WERI-Rb-1 (cell line): Measurements from ENCODE around the gene BFAR.
"Not testable (repeated sequence)": the region's sequence is repeated elsewhere in the genome, so short reads cannot be mapped to it uniquely, and the experiment has no call there.

Experiments
- DNase-seq: peaks from one replicate; pipeline ENCODE4 v3.0.0-alpha.2; 2020
- H3K27ac ChIP-seq: fragments of 250-450 bp; sonication (Bioruptor Pico); 2 replicates; pipeline ENCODE4 v1.5.1; 2020; ENCODE audit warnings: mild to moderate bottlenecking, moderate library complexity
- H3K27me3 ChIP-seq: fragments of 250-450 bp; sonication (Bioruptor Pico); 2 replicates; pipeline ENCODE4 v1.5.1; 2021; ENCODE audit warnings: mild to moderate bottlenecking, low read depth, moderate library complexity; ENCODE audit not compliant: insufficient read depth, severe bottlenecking
- H3K36me3 ChIP-seq: fragments of 250-450 bp; sonication (Bioruptor Pico); 2 replicates; pipeline ENCODE4 v1.5.1; 2020; ENCODE audit warnings: mild to moderate bottlenecking, moderate library complexity
- H3K4me3 ChIP-seq: 2 replicates; pipeline ENCODE4 v1.5.1; 2011; ENCODE audit warnings: low read depth, mild to moderate bottlenecking, control low read depth, low read length
- H3K9me3 ChIP-seq: fragments of 250-450 bp; sonication (Bioruptor Pico); 2 replicates; pipeline ENCODE4 v1.5.1; 2021; ENCODE audit warnings: mild to moderate bottlenecking, moderate library complexity; ENCODE audit not compliant: severe bottlenecking
- CTCF ChIP-seq: IDR thresholded peaks from 2 replicates; pipeline ENCODE4 v1.5.1; 2011; ENCODE audit warnings: low read depth, mild to moderate bottlenecking, control low read depth, inconsistent platforms, low read length

The BFAR gene

GRCh38 chr16:14616280-14616679, 16.5 kb upstream of the BFAR start:
- H3K27ac ChIP-seq, result no peak overlapping the region
- no peak overlapping the region for H3K4me3 ChIP-seq
- no peak for DNase-seq
- TF ChIP-seq CTCF, result no peak
- H3K9me3 ChIP-seq, result no peaks in the 10 kb centered on the region
- no peaks in the 10 kb centered on the region for H3K27me3 ChIP-seq
- peaks cover 37% of the 10 kb centered on the region for H3K36me3 ChIP-seq

- Histone ChIP-seq H3K27ac (no peak overlapping the region), H3K4me3 (no peak overlapping the region), H3K9me3 (no peaks in the 10 kb centered on the region), H3K36me3 (peaks cover 36% of the 10 kb centered on the region), H3K27me3 (no peaks in the 10 kb centered on the region)
- no peak for DNase-seq
- no peak for TF ChIP-seq CTCF
These were observed 14.2 kb upstream of the BFAR start for GRCh38 chr16:14618566-14618965.

- TF ChIP-seq CTCF, result no peak
- Histone ChIP-seq H3K9me3 (no peaks in the 10 kb centered on the region), H3K27me3 (no peaks in the 10 kb centered on the region), H3K4me3 (no peak overlapping the region), H3K27ac (no peak overlapping the region), H3K36me3 (peaks cover 45% of the 10 kb centered on the region)
- no peak for DNase-seq
These were observed 5.7 kb upstream of the BFAR start for GRCh38 chr16:14627078-14627477.

- Histone ChIP-seq H3K4me3 (peak overlapping the region; percentile 58), H3K36me3 (peaks cover 37% of the 10 kb centered on the region), H3K27me3 (no peaks in the 10 kb centered on the region), H3K9me3 (no peaks in the 10 kb centered on the region), H3K27ac (peak overlapping the region; percentile 91)
- no peak for DNase-seq
- no peak for TF ChIP-seq CTCF
These were observed 3.7 kb upstream of the BFAR start for GRCh38 chr16:14628806-14629611.

GRCh38 chr16:14629612-14629918, 3.2 kb upstream of the BFAR start:
- Histone ChIP-seq H3K4me3 (peak overlapping the region; percentile 58), H3K27me3 (no peaks in the 10 kb centered on the region), H3K27ac (peak overlapping the region; percentile 91), H3K36me3 (peaks cover 34% of the 10 kb centered on the region), H3K9me3 (no peaks in the 10 kb centered on the region)
- TF ChIP-seq CTCF, result no peak
- peak; percentile 17 for DNase-seq

GRCh38 chr16:14629919-14630619, 2.7 kb upstream of the BFAR start, which contains the start of gene PARN:
PARN (minus strand) TSS chr16:14630260; CDS start chr16:14630125, 135 bp downstream.
- H3K4me3 ChIP-seq, result peak within 1 kb of the TSS; percentile 58

GRCh38 chr16:14630620-14631330, 2.0 kb upstream of the BFAR start:
- not testable (repeated sequence) for H3K9me3 ChIP-seq, H3K27me3 ChIP-seq
- peak overlapping the region; percentile 91 for H3K27ac ChIP-seq
- H3K4me3 ChIP-seq, result 0 out of 2 replicates have a peak overlapping the region, but pooled peaks have one; percentile 21
- peak; percentile 15 for DNase-seq
- H3K36me3 ChIP-seq, result peaks cover 32% of the 10 kb centered on the region

More at GRCh38 chr16:14629919-14630619, 2.7 kb upstream of the BFAR start, which contains the start of gene PARN:
- H3K27ac ChIP-seq, result peak within 1 kb of the TSS; percentile 91
- TF ChIP-seq CTCF, result no peak
- H3K27me3 ChIP-seq, result no peaks in the 10 kb centered on the region
- peaks cover 38% of the 10 kb centered on the region for H3K36me3 ChIP-seq
- no peaks in the 10 kb centered on the region for H3K9me3 ChIP-seq
- peak; percentile 97 for DNase-seq
